Spleen (tissue), 11 donors: Measurements from ENCODE around the gene HIGD1B. TPM values are rescaled to one million over a fixed set of nuclear protein-coding genes. Genes with fewer than 3 reads are reported as not detected.

Source experiments
- DNase-seq: peaks from one replicate; pipeline ENCODE4 v3.0.0-alpha.2; 2020
- H3K27ac ChIP-seq, 8 donors: fragments of 200-600 bp; sonication (generic) in 7 of 8; 1 replicate in 4 of 8; 2 replicates in 4 of 8; pipeline versions ENCODE4 v1.5.0 to v1.8.0; 2016 to 2021; ENCODE audit warnings: inconsistent platforms in 4 of 8, mild to moderate bottlenecking in 4 of 8, moderate library complexity in 1 of 8
- H3K27me3 ChIP-seq, 7 donors: fragments of 200-600 bp; sonication (generic) in 6 of 7; replicated peaks in 1 of 7; 1 replicate in 4 of 7; 2 replicates in 3 of 7; pipeline versions ENCODE4 v1.5.0 to v1.8.0; 2016 to 2021; ENCODE audit warnings: inconsistent platforms in 3 of 7, mild to moderate bottlenecking in 1 of 7
- H3K36me3 ChIP-seq, 6 donors: fragments of 200-600 bp; sonication (generic) in 5 of 6; 1 replicate in 4 of 6; 2 replicates in 2 of 6; pipeline versions ENCODE4 v1.5.0 to v1.8.0; 2016 to 2021; ENCODE audit warnings: inconsistent platforms in 2 of 6
- H3K4me1 ChIP-seq, 6 donors: fragments of 200-600 bp; sonication (generic) in 5 of 6; 1 replicate in 3 of 6; 2 replicates in 3 of 6; pipeline versions ENCODE4 v1.5.0 to v1.8.0; 2016 to 2021; ENCODE audit warnings: inconsistent platforms in 3 of 6
- H3K4me3 ChIP-seq, 8 donors: fragments of 200-600 bp; sonication (generic) in 7 of 8; 1 replicate in 4 of 8; 2 replicates in 4 of 8; pipeline versions ENCODE4 v1.5.0 to v1.8.0; 2016 to 2021; ENCODE audit warnings: inconsistent platforms in 4 of 8, mild to moderate bottlenecking in 4 of 8, moderate library complexity in 2 of 8
- H3K9me3 ChIP-seq, 8 donors: fragments of 200-600 bp; sonication (generic) in 7 of 8; 1 replicate in 4 of 8; 2 replicates in 4 of 8; pipeline versions ENCODE4 v1.5.0 to v1.8.0; 2016 to 2021; ENCODE audit warnings: inconsistent platforms in 4 of 8
- POLR2A ChIP-seq, 3 donors: fragments of 450-650 bp; IDR thresholded peaks; one replicate each; pipeline ENCODE4 v1.5.1; 2017; ENCODE audit warnings: antibody characterized with exemption in 3 of 3, mild to moderate bottlenecking in 1 of 3
- POLR2AphosphoS5 ChIP-seq, 3 donors: sonication (generic); formaldehyde crosslinking; IDR thresholded peaks; one replicate each; pipeline ENCODE4 v1.5.1; 2017; ENCODE audit warnings: antibody characterized with exemption in 3 of 3
- WGBS, 5 donors: extraction: QIAGEN DNeasy Blood & Tissue Kit in 3 of 5; methylation state at CpG; one replicate each; pipeline versions ENCODE4 v1.1.5 to v1.1.7; 2013 to 2018; 5-methylcytosine and 5-hydroxymethylcytosine counted together
- intact Hi-C: fragments of 100-400 bp; cut with DNase I; formaldehyde crosslinking; loops from one replicate; pipeline ENCODE4 v1.15.0; 2023; ENCODE audit warnings: low total_unique reads
- polyA plus RNA-seq, 3 donors: library from polyadenylated mRNA; stranded (reverse); fragments of 200-250 nt; gene quantifications; one replicate each; pipeline ENCODE4 v1.2.1, GENCODE V29; 2013
- total RNA-seq, 7 donors: library from RNA; depleted of rRNA in 3 of 7; stranded (reverse); fragments of >200 nt in 3 of 7; fragmentation: NEBNext Ultra II Directional in 4 of 7; extraction: Animal tissue kit (Norgen Biotek cat#: 25700) in 4 of 7; gene quantifications; one replicate each; pipeline versions ENCODE4 v1.1.0 to v1.2.1, GENCODE V29; 2016 to 2021
- TF ChIP-seq, protein P1 (sequence below), 11 experiments: fragments of 200-600 bp in 7 of 11; fragments of 450-650 bp in 4 of 11; sonication (generic) in 4 of 11; IDR thresholded peaks in 8 of 11; conservative IDR thresholded peaks in 3 of 11; 1 replicate in 7 of 11; 2 replicates in 4 of 11; pipeline versions ENCODE4 v1.4.0 to v1.8.0; 2016 to 2021; ENCODE audit warnings: antibody characterized with exemption in 11 of 11, inconsistent platforms in 4 of 11, mild to moderate bottlenecking in 1 of 11
- donor health status: healthy with polysubstance abuse.
- donor health status: DM: no; HTN: no; CAD: no; lungs with moderate emphysema.
- donor health status: DM: no; HTN: no; CAD: no.
- donor health status: Bipolar disorder and iron deficiency.
- donor health status: healthy.
- donor health status: DM: no; HTN: no; CAD: no.
- donor health status: DM: yes; HTN: yes; CAD: no.

Gene HIGD1B
- total and polyA plus RNA-seq, 10 donors = 0.38 to 1.7 TPM; not detected in 8

GRCh38 chr17:44827863-44828262 is 19.8 kb upstream of the HIGD1B start:
- H3K4me3 ChIP-seq = no peak overlapping the region
- H3K4me1 ChIP-seq = peaks cover 6 to 26% (median 22%) of the 10 kb centered on the region in 6 donors
- peaks cover 6 to 100% (median 75%) of the 10 kb centered on the region in 7 donors for H3K27me3 ChIP-seq
- WGBS, 5 donors = 60 to 79% (median 72%) methylated on average over 1 of the region's 1 CpG
- no peaks in the 10 kb centered on the region for H3K36me3 ChIP-seq
- intact Hi-C loops = no loop called here
- DNase-seq = no peak
- H3K27ac ChIP-seq = no peak overlapping the region
- TF ChIP-seq, protein P1, sequence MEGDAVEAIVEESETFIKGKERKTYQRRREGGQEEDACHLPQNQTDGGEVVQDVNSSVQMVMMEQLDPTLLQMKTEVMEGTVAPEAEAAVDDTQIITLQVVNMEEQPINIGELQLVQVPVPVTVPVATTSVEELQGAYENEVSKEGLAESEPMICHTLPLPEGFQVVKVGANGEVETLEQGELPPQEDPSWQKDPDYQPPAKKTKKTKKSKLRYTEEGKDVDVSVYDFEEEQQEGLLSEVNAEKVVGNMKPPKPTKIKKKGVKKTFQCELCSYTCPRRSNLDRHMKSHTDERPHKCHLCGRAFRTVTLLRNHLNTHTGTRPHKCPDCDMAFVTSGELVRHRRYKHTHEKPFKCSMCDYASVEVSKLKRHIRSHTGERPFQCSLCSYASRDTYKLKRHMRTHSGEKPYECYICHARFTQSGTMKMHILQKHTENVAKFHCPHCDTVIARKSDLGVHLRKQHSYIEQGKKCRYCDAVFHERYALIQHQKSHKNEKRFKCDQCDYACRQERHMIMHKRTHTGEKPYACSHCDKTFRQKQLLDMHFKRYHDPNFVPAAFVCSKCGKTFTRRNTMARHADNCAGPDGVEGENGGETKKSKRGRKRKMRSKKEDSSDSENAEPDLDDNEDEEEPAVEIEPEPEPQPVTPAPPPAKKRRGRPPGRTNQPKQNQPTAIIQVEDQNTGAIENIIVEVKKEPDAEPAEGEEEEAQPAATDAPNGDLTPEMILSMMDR (IDR thresholded peaks at IDR 0.05 in 8 of 11, conservative IDR thresholded peaks at IDR 0.05 in 3 of 11) = no peak
- no peak for TF ChIP-seq POLR2AphosphoS5 (IDR thresholded peaks at IDR 0.05)
- no peak for TF ChIP-seq POLR2A (IDR thresholded peaks at IDR 0.05)
- no peaks in the 10 kb centered on the region for H3K9me3 ChIP-seq

DNA sequence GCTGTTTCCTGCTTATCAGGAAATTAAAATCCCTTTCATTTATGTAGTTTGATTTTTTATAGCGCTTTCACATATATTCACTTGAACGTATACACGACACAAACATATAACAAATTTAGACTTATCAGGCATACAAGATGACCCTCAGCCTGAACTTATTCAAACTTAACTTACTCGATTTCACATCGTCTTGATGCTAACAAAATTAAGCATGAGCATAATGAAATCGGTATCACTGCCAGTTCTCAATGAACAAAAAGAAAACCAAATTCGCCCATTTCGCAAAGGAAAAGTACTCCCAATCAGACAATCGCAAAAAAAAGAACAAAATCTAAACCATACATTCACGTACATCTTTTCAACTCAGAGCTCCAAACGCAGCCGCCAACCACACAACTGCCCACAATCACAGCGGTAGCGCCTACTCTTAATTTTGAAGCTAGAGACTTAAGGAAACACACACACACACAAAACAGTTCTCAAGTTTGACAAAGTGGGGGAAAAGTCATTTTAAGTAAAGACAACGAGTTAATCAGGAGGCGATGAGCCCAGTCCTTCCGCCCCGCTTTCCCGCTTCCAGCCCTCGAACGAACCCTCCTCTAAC is 18.7 kb upstream of the HIGD1B start:
- H3K27me3 ChIP-seq = peaks cover 6 to 100% (median 75%) of the 10 kb centered on the region in 7 donors
- TF ChIP-seq POLR2AphosphoS5 (IDR thresholded peaks at IDR 0.05) (no peak), POLR2A (IDR thresholded peaks at IDR 0.05) (no peak)
- TF ChIP-seq, protein P1 (IDR thresholded peaks at IDR 0.05 in 8 of 11, conservative IDR thresholded peaks at IDR 0.05 in 3 of 11) = no peak
- H3K27ac ChIP-seq = peak overlapping the region in 1 of 8 donors; percentile 35
- no peak for DNase-seq
- intact Hi-C loops = no loop called here
- no peaks in the 10 kb centered on the region for H3K36me3 ChIP-seq
- H3K4me1 ChIP-seq = peaks cover 6 to 26% (median 22%) of the 10 kb centered on the region in 6 donors
- no peaks in the 10 kb centered on the region for H3K9me3 ChIP-seq
- WGBS, 5 donors = 3 to 4% (median 4%) methylated on average over 20 to 21 of the region's 21 CpGs
- peak overlapping the region; percentile 37 to 74 (median 52) for H3K4me3 ChIP-seq

GRCh38 chr17:44829523-44830358 is 17.9 kb upstream of the HIGD1B start, which contains the start of gene GJC1:
GJC1 (minus strand) TSS chr17:44830287; CDS start chr17:44805817, 24,470 bp downstream.
- Histone ChIP-seq H3K4me1 (peaks cover 6 to 26% (median 22%) of the 10 kb centered on the region in 6 donors), H3K9me3 (no peaks in the 10 kb centered on the region), H3K27ac (peak within 1 kb of the TSS in 1 of 8 donors; percentile 35), H3K27me3 (peaks cover 6 to 100% (median 69%) of the 10 kb centered on the region in 7 donors), H3K4me3 (peak within 1 kb of the TSS; percentile 37 to 74 (median 52)), H3K36me3 (no peaks in the 10 kb centered on the region)
- TF ChIP-seq POLR2A (IDR thresholded peaks at IDR 0.05) = no peak
- TF ChIP-seq, protein P1 (IDR thresholded peaks at IDR 0.05 in 8 of 11, conservative IDR thresholded peaks at IDR 0.05 in 3 of 11) = no peak
- peak in 2 of 3 donors; percentile 37 to 50 for TF ChIP-seq POLR2AphosphoS5 (IDR thresholded peaks at IDR 0.05)
- intact Hi-C loops = no loop called here
- WGBS, 5 donors = 0 to 2% (median 0%) methylated on average over 34 to 123 of the region's 123 CpGs
- DNase-seq = peak; percentile 63
